HUES48 (cell line): ENCODE data around the gene FRYL.
"Not testable (repeated sequence)": the region's sequence is repeated elsewhere in the genome, so short reads cannot be mapped to it uniquely, and the experiment has no call there.

Experiments used
- H3K27ac ChIP-seq: one replicate; pipeline ENCODE4 v1.7.0; 2013; ENCODE audit warnings: low read depth, low read length, inconsistent platforms
- H3K27me3 ChIP-seq: 2 replicates; pipeline ENCODE4 v1.6.1; 2013; ENCODE audit warnings: mild to moderate bottlenecking, low read length; ENCODE audit not compliant: control insufficient read depth, insufficient read depth
- H3K36me3 ChIP-seq: 2 replicates; pipeline ENCODE4 v1.6.1; 2013; ENCODE audit warnings: low read length; ENCODE audit not compliant: control insufficient read depth, insufficient read depth
- H3K4me1 ChIP-seq: 2 replicates; pipeline ENCODE4 v1.6.1; 2013; ENCODE audit warnings: mild to moderate bottlenecking, low read length; ENCODE audit not compliant: control insufficient read depth, insufficient read depth
- H3K4me3 ChIP-seq: 2 replicates; pipeline ENCODE4 v1.5.1; 2013; ENCODE audit warnings: mild to moderate bottlenecking, low read depth, low read length
- H3K9ac ChIP-seq: 2 replicates; pipeline ENCODE4 v1.6.1; 2013; ENCODE audit warnings: mild to moderate bottlenecking, low read depth, low read length, moderate library complexity
- H3K9me3 ChIP-seq: 2 replicates; pipeline ENCODE4 v1.6.1; 2013; ENCODE audit warnings: low read length; ENCODE audit not compliant: control insufficient read depth, insufficient read depth

The FRYL gene

DNA sequence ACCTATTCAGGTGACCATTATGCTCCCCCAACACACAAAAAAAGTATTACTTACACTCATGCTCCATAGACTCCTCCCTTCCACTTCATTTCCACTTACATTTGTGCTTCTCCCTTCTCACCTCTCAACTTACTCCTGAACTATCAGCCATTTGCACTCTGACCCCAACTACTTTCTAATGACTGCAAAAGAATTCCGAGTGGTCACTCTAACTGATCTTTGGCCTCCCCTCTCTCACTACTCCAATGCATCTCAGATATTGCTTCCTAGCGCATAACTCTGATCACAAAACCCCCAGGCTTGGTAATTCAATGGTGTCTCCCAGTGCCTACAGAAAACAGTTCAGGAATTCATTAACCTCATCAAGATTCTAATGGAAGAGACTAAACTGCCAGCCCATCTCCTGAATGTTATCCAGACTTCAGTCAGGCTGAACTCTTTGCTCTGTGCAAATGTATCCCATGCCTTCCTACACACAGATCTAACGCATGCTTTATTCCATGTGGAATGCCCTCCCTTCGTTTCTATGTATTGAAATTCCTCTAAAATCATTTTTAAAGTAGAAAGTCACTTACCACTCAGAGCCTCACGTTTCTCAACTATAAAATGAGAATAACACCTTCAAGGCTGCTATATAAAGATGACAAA, 61.1 kb downstream of the FRYL start:
- no peaks in the 10 kb centered on the region for H3K36me3 ChIP-seq
- H3K9me3 ChIP-seq: no peaks in the 10 kb centered on the region; the same call in 1 of the 2 replicates
- no peak overlapping the region for H3K4me3 ChIP-seq
- no peaks in the 10 kb centered on the region for H3K27me3 ChIP-seq
- H3K27ac ChIP-seq: no peak overlapping the region
- H3K9ac ChIP-seq: no peak overlapping the region
- no peaks in the 10 kb centered on the region for H3K4me1 ChIP-seq

DNA sequence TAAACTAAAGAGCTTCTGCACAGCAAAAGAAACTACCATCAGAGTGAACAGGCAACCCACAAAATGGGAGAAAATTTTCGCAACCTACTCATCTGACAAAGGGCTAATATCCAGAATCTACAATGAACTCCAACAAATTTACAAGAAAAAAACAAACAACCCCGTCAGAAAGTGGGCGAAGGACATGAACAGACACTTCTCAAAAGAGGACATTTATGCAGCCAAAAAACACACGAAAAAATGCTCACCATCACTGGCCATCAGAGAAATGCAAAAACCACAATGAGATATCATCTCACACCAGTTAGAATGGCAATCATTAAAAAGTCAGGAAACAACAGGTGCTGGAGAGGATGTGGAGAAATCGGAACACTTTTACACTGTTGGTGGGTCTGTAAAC, 63.8 kb downstream of the FRYL start:
- H3K27ac ChIP-seq, H3K4me3 ChIP-seq, H3K9ac ChIP-seq, H3K36me3 ChIP-seq, H3K27me3 ChIP-seq, H3K9me3 ChIP-seq, H3K4me1 ChIP-seq: not testable (repeated sequence)

DNA sequence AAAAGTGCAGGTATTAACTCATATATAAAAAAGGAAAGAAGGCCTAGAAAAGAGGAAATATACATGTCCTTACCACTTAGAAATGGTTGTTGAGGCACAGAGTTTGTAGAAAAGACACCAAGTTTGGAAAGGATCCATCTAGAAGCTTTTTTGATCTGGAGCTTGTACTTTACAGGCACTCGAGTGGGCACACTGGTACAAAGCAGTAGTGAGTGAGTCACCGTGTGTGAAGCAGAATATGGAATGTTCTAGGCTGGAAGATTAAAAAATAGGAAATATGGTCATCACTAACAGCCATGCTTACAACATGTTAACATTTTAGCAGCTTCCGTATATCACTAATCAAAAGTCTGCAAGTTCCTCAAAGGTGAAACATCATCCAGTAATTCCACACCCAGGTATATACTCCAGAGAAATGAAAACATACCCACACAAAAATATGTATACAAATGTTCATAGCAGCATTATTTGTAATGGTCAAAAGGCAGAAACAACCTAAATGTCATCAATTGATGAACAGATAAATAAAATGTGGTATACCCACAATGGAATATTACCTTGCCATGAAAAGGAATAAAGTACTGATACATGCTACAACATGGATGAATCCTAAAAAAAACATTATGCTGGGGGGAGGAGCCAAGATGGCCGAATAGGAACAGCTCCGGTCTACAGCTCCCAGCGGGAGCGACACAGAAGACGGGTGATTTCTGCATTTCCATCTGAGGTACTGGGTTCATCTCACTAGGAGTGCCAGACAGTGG, 69.5 kb downstream of the FRYL start:
- H3K36me3 ChIP-seq: peaks cover 17% of the 10 kb centered on the region
- H3K9ac ChIP-seq: no peak overlapping the region
- no peaks in the 10 kb centered on the region for H3K27me3 ChIP-seq
- H3K4me3 ChIP-seq: no peak overlapping the region
- no peak overlapping the region for H3K27ac ChIP-seq
- no peaks in the 10 kb centered on the region for H3K9me3 ChIP-seq
- no peaks in the 10 kb centered on the region for H3K4me1 ChIP-seq

DNA sequence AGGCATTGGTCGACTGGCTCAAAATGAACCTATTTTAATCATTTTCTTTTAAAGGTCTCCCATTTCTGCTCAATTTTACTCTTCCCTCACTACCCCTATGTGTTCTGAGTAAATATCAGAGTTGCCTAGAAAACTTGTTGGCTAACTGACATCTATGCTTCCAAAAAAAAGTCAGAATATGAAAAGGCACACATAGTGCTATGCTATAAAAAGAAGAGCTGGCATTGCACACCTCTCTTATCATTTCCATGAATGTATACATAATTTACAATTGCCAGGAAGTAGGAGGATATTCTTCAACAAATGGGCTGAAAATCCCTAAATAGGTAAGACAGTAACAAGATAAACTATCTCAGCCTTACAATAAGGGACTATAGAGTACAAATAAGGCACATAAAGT, 70.2 kb downstream of the FRYL start:
- Histone ChIP-seq H3K27ac (no peak overlapping the region), H3K4me3 (no peak overlapping the region), H3K27me3 (no peaks in the 10 kb centered on the region), H3K9ac (no peak overlapping the region), H3K4me1 (0 out of 2 replicates have a peak, but pooled peaks cover 3% of the 10 kb centered on the region), H3K9me3 (no peaks in the 10 kb centered on the region), H3K36me3 (peaks cover 17% of the 10 kb centered on the region)

DNA sequence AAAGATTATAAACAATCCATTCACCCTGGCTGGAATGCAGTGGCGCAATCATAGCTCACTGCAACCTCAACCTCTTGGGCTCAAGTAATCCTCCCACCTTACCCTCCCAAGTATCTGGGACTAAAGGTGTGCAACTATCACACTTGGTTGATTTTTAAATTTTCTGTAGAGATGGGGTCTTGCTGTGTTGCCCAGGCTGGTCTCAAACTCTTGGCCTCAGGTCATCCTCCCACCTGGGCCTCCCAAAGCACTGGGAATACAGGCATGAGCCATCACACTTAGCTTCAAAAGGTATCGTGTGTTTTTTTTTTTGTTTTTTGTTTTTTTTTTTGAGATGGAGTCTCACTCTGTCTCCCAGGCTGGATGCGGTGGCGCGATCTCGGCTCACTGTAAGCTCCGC, 71.5 kb downstream of the FRYL start:
- Histone ChIP-seq H3K9me3 (no peaks in the 10 kb centered on the region), H3K9ac (no peak overlapping the region), H3K36me3 (peaks cover 17% of the 10 kb centered on the region)

DNA sequence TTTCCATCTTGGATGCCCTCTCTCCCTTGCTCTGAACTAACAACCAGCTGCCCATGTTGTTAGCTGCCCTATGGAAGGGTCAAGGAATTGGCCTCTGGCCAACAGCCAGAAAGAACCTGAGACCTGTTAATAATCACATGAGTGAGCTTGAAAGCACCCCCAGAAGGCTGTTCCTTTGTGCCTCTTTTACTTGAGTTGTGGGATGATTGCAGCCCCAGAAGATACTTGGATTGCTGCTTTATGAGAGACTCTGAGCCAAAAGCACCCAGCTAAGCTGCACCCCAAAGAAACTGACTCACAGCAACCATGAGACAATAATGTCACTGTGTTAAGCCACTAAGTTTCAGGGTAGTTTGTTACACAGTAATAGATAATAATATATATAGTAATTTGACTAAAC, 73.3 kb downstream of the FRYL start:
- Histone ChIP-seq H3K4me1 (peaks cover 20% of the 10 kb centered on the region), H3K9ac (no peak overlapping the region), H3K36me3 (peaks cover 17% of the 10 kb centered on the region), H3K4me3 (no peak overlapping the region), H3K27me3 (no peaks in the 10 kb centered on the region), H3K9me3 (no peaks in the 10 kb centered on the region), H3K27ac (no peak overlapping the region)

More for the DNA sequence above, 71.5 kb downstream of the FRYL start:
- Histone ChIP-seq H3K4me3 (no peak overlapping the region), H3K27ac (no peak overlapping the region), H3K27me3 (no peaks in the 10 kb centered on the region), H3K4me1 (peaks cover 10% of the 10 kb centered on the region)

DNA sequence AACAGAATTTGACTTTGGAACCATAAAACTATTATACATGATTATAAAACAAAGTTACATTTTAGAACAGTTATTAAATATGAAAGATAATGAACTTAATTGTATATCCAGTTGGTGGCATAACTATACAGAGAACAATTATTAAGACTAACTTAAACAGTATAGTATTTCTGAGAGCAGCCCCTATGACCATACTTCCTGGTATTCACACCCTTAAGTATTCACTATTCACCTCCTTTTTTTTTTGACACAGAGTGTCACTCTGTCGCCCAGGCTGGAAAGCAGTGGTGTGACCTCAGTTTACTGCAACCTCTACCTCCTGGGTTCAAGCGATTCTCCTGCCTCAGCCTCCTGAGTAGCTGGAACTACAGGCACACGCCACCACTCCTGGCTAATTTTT, 74.5 kb downstream of the FRYL start:
- no peak overlapping the region for H3K27ac ChIP-seq
- no peak overlapping the region for H3K4me3 ChIP-seq
- peaks cover 16% of the 10 kb centered on the region for H3K36me3 ChIP-seq
- no peak overlapping the region for H3K9ac ChIP-seq
- no peaks in the 10 kb centered on the region for H3K27me3 ChIP-seq
- no peaks in the 10 kb centered on the region for H3K9me3 ChIP-seq
- H3K4me1 ChIP-seq: peaks cover 20% of the 10 kb centered on the region

DNA sequence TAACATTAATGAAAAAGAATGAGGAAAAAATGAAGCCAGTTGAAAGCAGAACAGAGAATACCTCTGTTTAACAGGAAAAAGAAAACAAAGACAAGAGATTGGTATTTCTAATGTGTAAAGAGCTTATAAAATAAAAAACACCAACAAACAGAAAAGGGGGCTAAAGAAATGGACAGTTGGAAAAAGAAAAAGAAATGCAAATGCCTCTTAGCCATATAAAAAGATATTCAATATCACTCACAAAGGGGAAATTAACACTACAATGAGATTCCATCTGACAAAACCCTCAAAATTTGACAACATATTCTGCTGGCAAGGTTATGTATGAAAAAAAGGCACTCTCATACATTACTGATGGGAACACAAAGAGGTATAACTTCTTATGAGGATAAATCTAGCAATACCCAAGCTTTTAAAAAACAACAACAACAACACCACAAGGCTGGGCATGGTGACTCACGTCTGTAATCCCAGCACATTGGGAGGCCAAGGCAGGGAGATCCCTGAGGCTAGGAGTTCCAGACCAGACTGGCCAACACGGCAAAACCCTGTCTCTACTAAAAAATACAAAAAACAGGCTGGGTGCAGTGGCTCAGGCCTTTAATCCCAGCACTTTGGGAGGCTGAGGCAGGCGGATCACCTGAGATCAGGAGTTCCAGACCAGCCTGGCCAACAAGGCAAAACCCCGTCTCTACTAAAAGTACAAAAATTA, 75.8 kb downstream of the FRYL start:
- Histone ChIP-seq H3K4me1 (peaks cover 31% of the 10 kb centered on the region), H3K4me3 (no peak overlapping the region), H3K9ac (no peak overlapping the region), H3K36me3 (peaks cover 3% of the 10 kb centered on the region; the same call in 1 of the 2 replicates), H3K9me3 (no peaks in the 10 kb centered on the region), H3K27me3 (no peaks in the 10 kb centered on the region), H3K27ac (peak overlapping the region; percentile 41)

DNA sequence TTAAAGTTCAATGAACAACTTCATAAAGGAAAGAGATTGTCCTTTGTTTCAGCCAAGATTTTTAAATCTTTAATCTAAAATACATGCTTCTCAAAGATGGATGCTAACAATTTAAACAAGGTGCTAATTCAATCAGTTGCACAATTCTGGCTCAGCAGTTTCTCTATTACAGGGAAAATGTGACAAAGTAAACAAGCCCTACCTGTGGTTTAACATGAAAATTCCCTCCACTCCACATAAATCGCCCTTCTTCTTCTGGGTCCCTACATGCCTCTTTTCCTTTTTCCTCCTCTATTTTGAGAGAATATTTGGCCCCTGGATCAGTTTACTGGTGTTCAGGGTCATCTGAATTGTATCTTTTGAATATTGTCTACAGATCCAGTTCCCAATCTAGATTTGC, 80.6 kb downstream of the FRYL start:
- Histone ChIP-seq H3K4me1 (peaks cover 42% of the 10 kb centered on the region), H3K4me3 (no peak overlapping the region), H3K9ac (no peak overlapping the region), H3K9me3 (no peaks in the 10 kb centered on the region), H3K27me3 (no peaks in the 10 kb centered on the region), H3K36me3 (no peaks in the 10 kb centered on the region), H3K27ac (peak overlapping the region; percentile 78)

DNA sequence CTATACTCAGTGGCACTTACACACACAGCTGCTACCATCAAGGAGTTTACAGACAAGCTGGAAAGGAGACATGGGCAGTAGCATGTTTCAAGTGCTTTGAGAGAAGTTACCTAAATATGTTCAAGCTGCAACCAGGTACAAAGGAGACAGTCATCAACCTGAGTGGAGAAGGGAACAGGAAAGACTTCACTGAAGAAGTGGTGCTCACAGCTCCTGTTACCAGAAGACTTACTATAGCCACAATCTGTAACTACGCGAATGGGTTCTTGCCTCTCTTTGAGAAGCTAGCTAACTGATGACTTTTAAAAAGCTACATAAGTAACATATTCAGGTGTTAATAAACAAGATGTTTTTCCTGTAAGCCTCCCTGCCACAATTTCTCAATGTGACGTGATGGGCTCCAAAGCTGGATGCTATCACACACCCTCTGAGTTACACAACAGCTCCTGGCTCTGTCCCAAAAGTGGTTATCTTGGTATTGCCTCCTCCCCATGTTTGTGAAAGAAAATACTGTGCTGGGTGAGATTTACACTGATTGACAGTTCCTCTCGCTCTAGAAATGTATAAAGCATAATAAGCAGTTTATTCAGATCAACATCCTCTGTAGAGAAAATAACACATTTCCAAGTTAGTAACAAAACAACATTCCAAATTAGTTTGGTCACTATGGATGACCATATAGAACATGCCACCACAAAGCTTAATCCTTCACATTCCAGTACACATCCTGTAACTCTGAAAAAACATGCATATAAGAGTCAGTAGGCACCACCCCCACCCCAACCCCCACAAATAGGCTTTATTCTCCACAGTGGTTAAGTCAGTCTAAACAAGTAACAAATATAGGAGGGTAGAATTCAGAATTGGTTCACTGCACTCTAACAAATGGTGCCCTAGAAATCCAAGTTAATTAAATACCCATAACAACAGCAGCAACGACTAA, 81.8 kb downstream of the FRYL start:
- Histone ChIP-seq H3K4me3 (no peak overlapping the region; the same call in 1 of the 2 replicates), H3K4me1 (peaks cover 39% of the 10 kb centered on the region), H3K9me3 (no peaks in the 10 kb centered on the region), H3K27me3 (no peaks in the 10 kb centered on the region), H3K9ac (no peak overlapping the region), H3K27ac (peak overlapping the region; percentile 78), H3K36me3 (no peaks in the 10 kb centered on the region)
